GM12875 (cell line): ENCODE measurements around the gene TUBB2A.
"Not testable (repeated sequence)": the region's sequence is repeated elsewhere in the genome, so short reads cannot be mapped to it uniquely, and the experiment has no call there.

ENCODE experiments used
- H3K4me3 ChIP-seq: one replicate; pipeline ENCODE4 v1.5.1; 2011; ENCODE audit warnings: low read depth, low read length, control low read depth
- CTCF ChIP-seq: IDR thresholded peaks from 2 replicates; pipeline ENCODE4 v1.5.1; 2011; ENCODE audit warnings: low read depth, mild to moderate bottlenecking, control low read depth, inconsistent platforms, low read length, moderate library complexity, borderline replicate concordance; ENCODE audit not compliant: insufficient read depth

Gene TUBB2A

GRCh38 chr6:3200682-3201081 lies 43.3 kb upstream of the TUBB2A start:
- TF ChIP-seq CTCF, result no peak
- H3K4me3 ChIP-seq, result no peak overlapping the region

GRCh38 chr6:3199382-3199781 lies 42.0 kb upstream of the TUBB2A start:
- no peak overlapping the region for H3K4me3 ChIP-seq
- no peak for TF ChIP-seq CTCF

- not testable (repeated sequence) for H3K4me3 ChIP-seq
These were observed 40.4 kb upstream of the TUBB2A start for GRCh38 chr6:3197734-3198133.

- H3K4me3 ChIP-seq, result no peak overlapping the region
- TF ChIP-seq CTCF, result no peak
These were observed 39.4 kb upstream of the TUBB2A start for GRCh38 chr6:3196770-3197169.

- H3K4me3 ChIP-seq, result no peak overlapping the region
- TF ChIP-seq CTCF, result no peak
These were observed 38.6 kb upstream of the TUBB2A start for GRCh38 chr6:3195695-3196497.

GRCh38 chr6:3195420-3195694 lies 38.0 kb upstream of the TUBB2A start:
- TF ChIP-seq CTCF, result no peak
- no peak overlapping the region for H3K4me3 ChIP-seq

- no peak for TF ChIP-seq CTCF
- H3K4me3 ChIP-seq, result no peak overlapping the region
These were observed 37.4 kb upstream of the TUBB2A start for GRCh38 chr6:3194535-3195419.
